Sigmoid colon (tissue), 7 donors: ENCODE data around the gene PIGH. TPM values are rescaled to one million over a fixed set of nuclear protein-coding genes. Genes with fewer than 3 reads are reported as not detected.

Experiments
- DNase-seq: peaks from one replicate; pipeline ENCODE4 v3.0.0-alpha.2; 2019
- H3K27ac ChIP-seq, 4 donors: fragments of 200-600 bp; sonication (generic); one replicate each; pipeline ENCODE4 v1.5.1; 2016 to 2019; ENCODE audit warnings: mild to moderate bottlenecking in 1 of 4
- H3K27me3 ChIP-seq, 3 donors: fragments of 200-600 bp; sonication (generic); one replicate each; pipeline ENCODE4 v1.5.1; 2019; ENCODE audit warnings: mild to moderate bottlenecking in 1 of 3
- H3K36me3 ChIP-seq, 4 donors: fragments of 200-600 bp; sonication (generic); one replicate each; pipeline ENCODE4 v1.5.1; 2016 to 2019
- H3K4me1 ChIP-seq, 4 donors: fragments of 200-600 bp; sonication (generic); one replicate each; pipeline ENCODE4 v1.5.1; 2017 to 2019
- H3K4me3 ChIP-seq, 4 donors: fragments of 200-600 bp; sonication (generic); one replicate each; pipeline ENCODE4 v1.5.1; 2017 to 2019; ENCODE audit warnings: mild to moderate bottlenecking in 2 of 4, moderate library complexity in 1 of 4
- H3K9me3 ChIP-seq, 4 donors: fragments of 200-600 bp in 3 of 4; sonication (generic) in 3 of 4; one replicate each; pipeline versions ENCODE4 v1.5.1 to v1.6.1; 2013 to 2019
- CTCF ChIP-seq, 4 experiments: fragments of 450-650 bp in 3 of 4; fragments of 200-600 bp in 1 of 4; IDR thresholded peaks; one replicate each; pipeline ENCODE4 v1.5.1; 2016 to 2019; ENCODE audit warnings: antibody characterized with exemption in 4 of 4, mild to moderate bottlenecking in 3 of 4, moderate library complexity in 2 of 4
- EP300 ChIP-seq, 4 donors: sonication (generic); formaldehyde crosslinking; IDR thresholded peaks; one replicate each; pipeline ENCODE4 v1.6.1; 2017; ENCODE audit warnings: antibody characterized with exemption in 4 of 4
- POLR2A ChIP-seq, 2 donors: fragments of 450-650 bp; IDR thresholded peaks; one replicate each; pipeline ENCODE4 v1.6.1; 2016; ENCODE audit warnings: antibody characterized with exemption in 2 of 2, mild to moderate bottlenecking in 2 of 2, moderate library complexity in 2 of 2
- POLR2AphosphoS5 ChIP-seq, 4 donors: sonication (generic); formaldehyde crosslinking; IDR thresholded peaks; one replicate each; pipeline ENCODE4 v1.6.1; 2017; ENCODE audit warnings: antibody characterized with exemption in 4 of 4
- WGBS, 2 donors: extraction: QIAGEN DNeasy Blood & Tissue Kit; methylation state at CpG; one replicate each; pipeline ENCODE4 v1.1.7; 2013; 5-methylcytosine and 5-hydroxymethylcytosine counted together
- intact Hi-C: fragments of 100-400 bp; cut with DNase I; formaldehyde crosslinking; loops from one replicate; pipeline ENCODE4 v1.15.1; 2023
- polyA plus RNA-seq, 3 donors: library from polyadenylated mRNA; stranded (reverse); fragments of 200-250 nt; gene quantifications; one replicate each; pipeline ENCODE4 v1.2.3, GENCODE V29; 2013
- total RNA-seq, 4 donors: library from RNA; depleted of rRNA; stranded (reverse); fragments of >200 nt; gene quantifications; one replicate each; pipeline ENCODE4 v1.1.0, GENCODE V29; 2016
- donor health status: healthy with polysubstance abuse.
- donor health status: Bipolar disorder and iron deficiency.
- donor health status: healthy.

PIGH gene
- total and polyA plus RNA-seq, 7 donors: 8.4 to 32.9 (median 15.2) TPM

- intact Hi-C loops: loop anchor here (2.0 kb wide), 2 partner anchors 47 to 55 kb away; partner anchors contain the start of gene VTI1B
These were observed 19.6 kb upstream of the PIGH start, which contains the start of gene ARG2 for GRCh38 chr14:67619446-67620216. Gene ARG2, plus strand, starts transcription at chr14:67619920. Its CDS starts 58 bp downstream, at chr14:67619978.

GRCh38 chr14:67618617-67619063 is 18.6 kb upstream of the PIGH start:
- TF ChIP-seq POLR2AphosphoS5 (IDR thresholded peaks at IDR 0.05): no peak
- TF ChIP-seq CTCF (IDR thresholded peaks at IDR 0.05): peak; percentile 60 to 82 (median 70)
- peaks cover 0 to 41% (median 36%) of the 10 kb centered on the region in 4 donors for H3K4me1 ChIP-seq
- H3K9me3 ChIP-seq: no peaks in the 10 kb centered on the region
- H3K4me3 ChIP-seq: no peak overlapping the region
- intact Hi-C loops: loop anchor here (1.0 to 2.0 kb wide), 3 partner anchors 48 to 86 kb away; partner anchors contain the start of gene VTI1B
- DNase-seq: no peak
- no peaks in the 10 kb centered on the region for H3K36me3 ChIP-seq
- H3K27ac ChIP-seq: peak overlapping the region; percentile 75 to 80 (median 78)
- H3K27me3 ChIP-seq: no peaks in the 10 kb centered on the region

More at GRCh38 chr14:67619446-67620216, 19.6 kb upstream of the PIGH start, which contains the start of gene ARG2:
- TF ChIP-seq POLR2AphosphoS5 (IDR thresholded peaks at IDR 0.05): peak; percentile 48 to 93 (median 82)
- no peak for TF ChIP-seq CTCF (IDR thresholded peaks at IDR 0.05)
- peak in 1 of 4 donors; percentile 43 for TF ChIP-seq EP300 (IDR thresholded peaks at IDR 0.05)
- peak; percentile 42 to 60 for TF ChIP-seq POLR2A (IDR thresholded peaks at IDR 0.05)
- Histone ChIP-seq H3K36me3 (no peaks in the 10 kb centered on the region), H3K27ac (peak within 1 kb of the TSS; percentile 75 to 80 (median 78)), H3K4me3 (peak within 1 kb of the TSS; percentile 46 to 64 (median 60)), H3K4me1 (peaks cover 0 to 45% (median 40%) of the 10 kb centered on the region in 4 donors), H3K9me3 (no peaks in the 10 kb centered on the region), H3K27me3 (no peaks in the 10 kb centered on the region)
- peak; percentile 98 for DNase-seq
- 1% methylated on average over 62 of the region's 62 CpGs for WGBS, 2 donors

GRCh38 chr14:67610491-67610890 is 10.4 kb upstream of the PIGH start:
- H3K4me3 ChIP-seq: no peak overlapping the region
- H3K36me3 ChIP-seq: no peaks in the 10 kb centered on the region
- no peak overlapping the region for H3K27ac ChIP-seq
- no peak for DNase-seq
- intact Hi-C loops: no loop called here
- TF ChIP-seq POLR2AphosphoS5 (IDR thresholded peaks at IDR 0.05): no peak
- TF ChIP-seq EP300 (IDR thresholded peaks at IDR 0.05): no peak
- no peak for TF ChIP-seq POLR2A (IDR thresholded peaks at IDR 0.05)
- no peak for TF ChIP-seq CTCF (IDR thresholded peaks at IDR 0.05)
- no peaks in the 10 kb centered on the region for H3K9me3 ChIP-seq
- H3K27me3 ChIP-seq: no peaks in the 10 kb centered on the region
- H3K4me1 ChIP-seq: no peaks in the 10 kb centered on the region
- WGBS, 2 donors: 67 to 83% methylated on average over 1 of the region's 1 CpG

GRCh38 chr14:67609642-67610310 is 9.7 kb upstream of the PIGH start:
- no peaks in the 10 kb centered on the region for H3K4me1 ChIP-seq
- H3K9me3 ChIP-seq: no peaks in the 10 kb centered on the region
- H3K36me3 ChIP-seq: no peaks in the 10 kb centered on the region
- no peak for DNase-seq
- WGBS, 2 donors: 75 to 82% methylated on average over 10 of the region's 10 CpGs
- H3K27ac ChIP-seq: no peak overlapping the region
- H3K4me3 ChIP-seq: no peak overlapping the region
- H3K27me3 ChIP-seq: no peaks in the 10 kb centered on the region
- intact Hi-C loops: no loop called here
- TF ChIP-seq EP300 (IDR thresholded peaks at IDR 0.05) (no peak), CTCF (IDR thresholded peaks at IDR 0.05) (no peak), POLR2A (IDR thresholded peaks at IDR 0.05) (no peak), POLR2AphosphoS5 (IDR thresholded peaks at IDR 0.05) (no peak)
